Vagina (tissue), 2 donors: ENCODE results near the gene PRKG2.

Experiments
- POLR2A ChIP-seq, 2 donors: fragments of 450-650 bp; IDR thresholded peaks; one replicate each; pipeline ENCODE4 v1.6.1; 2017; ENCODE audit warnings: antibody characterized with exemption in 2 of 2, mild to moderate bottlenecking in 2 of 2, moderate library complexity in 2 of 2
- TF ChIP-seq, protein P1 (sequence below), 3 experiments: fragments of 450-650 bp in 2 of 3; fragments of 200-600 bp in 1 of 3; sonication (generic) in 1 of 3; IDR thresholded peaks; one replicate each; pipeline ENCODE4 v1.5.1; 2017 to 2019; ENCODE audit warnings: antibody characterized with exemption in 3 of 3, mild to moderate bottlenecking in 2 of 3, moderate library complexity in 2 of 3

DNA sequence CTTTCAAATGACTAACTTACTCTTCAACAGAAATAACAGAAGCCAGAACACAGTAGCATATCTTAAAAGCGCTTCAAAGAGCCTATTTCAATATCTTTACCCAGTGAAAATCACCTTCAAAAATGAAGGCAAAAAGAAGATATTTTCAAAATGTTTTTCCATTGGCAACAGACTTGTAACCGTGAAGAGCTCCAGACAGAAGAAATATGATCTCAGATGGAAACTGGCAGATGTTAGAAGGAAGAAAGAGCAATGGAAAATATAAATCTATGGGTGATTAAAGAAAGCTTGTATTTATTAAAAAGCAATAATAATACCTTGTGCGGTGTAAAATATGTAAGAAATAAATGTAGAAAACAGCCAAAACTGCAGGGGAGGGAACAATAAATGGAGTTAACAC lies 35.7 kb downstream of the PRKG2 start:
- TF ChIP-seq POLR2A (IDR thresholded peaks at IDR 0.05) = no peak
- TF ChIP-seq, protein P1, sequence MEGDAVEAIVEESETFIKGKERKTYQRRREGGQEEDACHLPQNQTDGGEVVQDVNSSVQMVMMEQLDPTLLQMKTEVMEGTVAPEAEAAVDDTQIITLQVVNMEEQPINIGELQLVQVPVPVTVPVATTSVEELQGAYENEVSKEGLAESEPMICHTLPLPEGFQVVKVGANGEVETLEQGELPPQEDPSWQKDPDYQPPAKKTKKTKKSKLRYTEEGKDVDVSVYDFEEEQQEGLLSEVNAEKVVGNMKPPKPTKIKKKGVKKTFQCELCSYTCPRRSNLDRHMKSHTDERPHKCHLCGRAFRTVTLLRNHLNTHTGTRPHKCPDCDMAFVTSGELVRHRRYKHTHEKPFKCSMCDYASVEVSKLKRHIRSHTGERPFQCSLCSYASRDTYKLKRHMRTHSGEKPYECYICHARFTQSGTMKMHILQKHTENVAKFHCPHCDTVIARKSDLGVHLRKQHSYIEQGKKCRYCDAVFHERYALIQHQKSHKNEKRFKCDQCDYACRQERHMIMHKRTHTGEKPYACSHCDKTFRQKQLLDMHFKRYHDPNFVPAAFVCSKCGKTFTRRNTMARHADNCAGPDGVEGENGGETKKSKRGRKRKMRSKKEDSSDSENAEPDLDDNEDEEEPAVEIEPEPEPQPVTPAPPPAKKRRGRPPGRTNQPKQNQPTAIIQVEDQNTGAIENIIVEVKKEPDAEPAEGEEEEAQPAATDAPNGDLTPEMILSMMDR (IDR thresholded peaks at IDR 0.05) = no peak
